GM23338 (cell line): ENCODE results near the gene KRTCAP2. TPM values are rescaled to one million over a fixed set of nuclear protein-coding genes. Genes with fewer than 3 reads are reported as not detected.
A peak's percentile ranks its signal among the peaks of the same experiment; 100 is the strongest.

ENCODE experiments used
- ATAC-seq: fragments of 200-7000 bp; cut with Tn5 transposase; 3 replicates; pipeline ENCODE4 v1.9.1; 2020
- DNase-seq: peaks from one replicate; pipeline ENCODE4 v3.0.0-alpha.2; 2015; ENCODE audit warnings: low spot score
- H2AFZ ChIP-seq: fragments of 200-600 bp; sonication (generic); 2 replicates; pipeline ENCODE4 v1.8.0; 2016; ENCODE audit warnings: antibody characterized with exemption, mild to moderate bottlenecking, moderate library complexity
- H3F3A ChIP-seq: fragments of 200-600 bp; sonication (generic); replicated peaks from 2 replicates; pipeline ENCODE4 v1.8.0; 2017; ENCODE audit warnings: antibody characterized with exemption, mixed run types, low read depth
- H3K27ac ChIP-seq: fragments of 200-600 bp; sonication (generic); 2 replicates; pipeline ENCODE4 v1.6.1; 2016; ENCODE audit warnings: low read depth
- H3K27me3 ChIP-seq: fragments of 200-600 bp; sonication (generic); 2 replicates; pipeline ENCODE4 v1.8.0; 2016; ENCODE audit warnings: mild to moderate bottlenecking, mixed run types, moderate library complexity; ENCODE audit not compliant: insufficient read depth
- H3K36me3 ChIP-seq: fragments of 200-600 bp; sonication (generic); 2 replicates; pipeline ENCODE4 v1.8.0; 2016; ENCODE audit warnings: mild to moderate bottlenecking; ENCODE audit not compliant: insufficient read depth
- H3K4me1 ChIP-seq: fragments of 200-600 bp; sonication (generic); 2 replicates; pipeline ENCODE4 v1.8.0; 2016; ENCODE audit warnings: mild to moderate bottlenecking, moderate library complexity; ENCODE audit not compliant: insufficient read depth
- H3K4me2 ChIP-seq: fragments of 200-600 bp; sonication (generic); 2 replicates; pipeline ENCODE4 v1.7.1; 2017; ENCODE audit warnings: mixed run types
- H3K4me3 ChIP-seq: fragments of 200-600 bp; sonication (generic); 2 replicates; pipeline ENCODE4 v1.6.1; 2016; ENCODE audit warnings: mixed run types
- H3K79me2 ChIP-seq: fragments of 200-600 bp; sonication (generic); replicated peaks from 2 replicates; pipeline ENCODE4 v1.8.0; 2017; ENCODE audit warnings: mild to moderate bottlenecking; ENCODE audit not compliant: insufficient read depth
- H3K9me2 ChIP-seq: fragments of 200-600 bp; sonication (generic); 2 replicates; pipeline ENCODE4 v1.8.0; 2017; ENCODE audit not compliant: insufficient read depth
- H4K20me1 ChIP-seq: fragments of 200-600 bp; sonication (generic); replicated peaks from 2 replicates; pipeline ENCODE4 v1.8.0; 2017; ENCODE audit warnings: mild to moderate bottlenecking; ENCODE audit not compliant: insufficient read depth
- H3K27ac Mint-ChIP-seq: 2 replicates; pipeline ENCODE4 v1.8.0; 2020; ENCODE audit warnings: inconsistent platforms, mild to moderate bottlenecking, moderate library complexity, mixed read lengths
- H3K27me3 Mint-ChIP-seq: 3 replicates; pipeline ENCODE4 v1.8.0; 2022; ENCODE audit warnings: low read depth, mild to moderate bottlenecking, moderate library complexity, mixed read lengths, inconsistent platforms; ENCODE audit not compliant: insufficient read depth, poor library complexity
- H3K36me3 Mint-ChIP-seq: 3 replicates; pipeline ENCODE4 v1.8.0; 2021; ENCODE audit warnings: low read depth, mild to moderate bottlenecking, inconsistent platforms, moderate library complexity, mixed read lengths
- H3K4me1 Mint-ChIP-seq: 3 replicates; pipeline ENCODE4 v1.8.0; 2020; ENCODE audit warnings: mild to moderate bottlenecking, inconsistent platforms, mixed read lengths
- H3K4me3 Mint-ChIP-seq: 3 replicates; pipeline ENCODE4 v1.8.0; 2021; ENCODE audit warnings: moderate library complexity, mild to moderate bottlenecking, inconsistent platforms, mixed read lengths
- H3K9me3 Mint-ChIP-seq: 3 replicates; pipeline ENCODE4 v1.8.0; 2020; ENCODE audit warnings: moderate library complexity, mild to moderate bottlenecking, inconsistent platforms, mixed read lengths
- CTCF ChIP-seq, 2 experiments: fragments of 200-600 bp in 1 of 2; sonication (generic) in 1 of 2; conservative IDR thresholded peaks; 2 replicates each; pipeline versions ENCODE4 v1.5.1 to v1.6.1; 2016 to 2017; ENCODE audit warnings: antibody characterized with exemption in 2 of 2, low read depth in 2 of 2, mild to moderate bottlenecking in 2 of 2, moderate library complexity in 1 of 2
- ETS1 ChIP-seq: IDR thresholded peaks from 2 replicates; pipeline ENCODE4 v1.6.1; 2016; ENCODE audit warnings: antibody characterized with exemption
- EZH2 ChIP-seq: fragments of 200-600 bp; sonication (generic); IDR thresholded peaks from one replicate; pipeline ENCODE4 v1.8.0; 2017; ENCODE audit warnings: antibody characterized with exemption, mild to moderate bottlenecking, low read depth; ENCODE audit not compliant: unreplicated experiment
- EZH2phosphoT487 ChIP-seq: fragments of 200-600 bp; sonication (generic); IDR thresholded peaks from one replicate; pipeline ENCODE4 v1.8.1; 2018; ENCODE audit warnings: antibody characterized with exemption; ENCODE audit not compliant: unreplicated experiment
- JUNB ChIP-seq: IDR thresholded peaks from one replicate; pipeline ENCODE4 v1.6.1; 2016; ENCODE audit warnings: antibody characterized with exemption; ENCODE audit not compliant: unreplicated experiment
- NANOG ChIP-seq: IDR thresholded peaks from 2 replicates; pipeline ENCODE4 v1.6.1; 2016; ENCODE audit warnings: antibody characterized with exemption, borderline replicate concordance
- POLR2AphosphoS5 ChIP-seq: IDR thresholded peaks from 2 replicates; pipeline ENCODE4 v1.6.1; 2016; ENCODE audit warnings: antibody characterized with exemption, low read depth
- REST ChIP-seq: IDR thresholded peaks from one replicate; pipeline ENCODE4 v1.6.1; 2018; ENCODE audit warnings: antibody characterized with exemption; ENCODE audit not compliant: unreplicated experiment
- STAT1 ChIP-seq: IDR thresholded peaks from one replicate; pipeline ENCODE4 v1.6.1; 2016; ENCODE audit warnings: antibody characterized with exemption; ENCODE audit not compliant: unreplicated experiment
- ZNF114 ChIP-seq: fragments of 250-450 bp; sonication (Bioruptor Pico); IDR thresholded peaks from 2 replicates; pipeline ENCODE4 v1.5.0; 2020; ENCODE audit warnings: mild to moderate bottlenecking, moderate library complexity
- ZNF331 ChIP-seq: fragments of 250-450 bp; sonication (Bioruptor Pico); IDR thresholded peaks from 2 replicates; pipeline ENCODE4 v1.5.0; 2020; ENCODE audit warnings: low read depth, mild to moderate bottlenecking, moderate library complexity
- polyA plus RNA-seq: library from polyadenylated mRNA; unstranded; fragments of >200 nt; fragmentation: Nextera tagmentation; extraction: Ambion mirVana; gene quantifications from 2 replicates; pipeline ENCODE4 v1.2.1, GENCODE V29; 2016
- total RNA-seq: library from RNA; depleted of rRNA; stranded (reverse); fragments of >200 nt; shearing (Covaris generic); gene quantifications from 2 replicates; pipeline ENCODE4 v1.2.3, GENCODE V29; 2014
- TF ChIP-seq, protein P1 (sequence below): fragments of 250-450 bp; sonication (Bioruptor Pico); IDR thresholded peaks from 2 replicates; pipeline ENCODE4 v1.5.0; 2020; ENCODE audit warnings: mild to moderate bottlenecking, moderate library complexity

Gene KRTCAP2
- total and polyA plus RNA-seq, 2 experiments from 2014 or later = 106 to 579 TPM

DNA sequence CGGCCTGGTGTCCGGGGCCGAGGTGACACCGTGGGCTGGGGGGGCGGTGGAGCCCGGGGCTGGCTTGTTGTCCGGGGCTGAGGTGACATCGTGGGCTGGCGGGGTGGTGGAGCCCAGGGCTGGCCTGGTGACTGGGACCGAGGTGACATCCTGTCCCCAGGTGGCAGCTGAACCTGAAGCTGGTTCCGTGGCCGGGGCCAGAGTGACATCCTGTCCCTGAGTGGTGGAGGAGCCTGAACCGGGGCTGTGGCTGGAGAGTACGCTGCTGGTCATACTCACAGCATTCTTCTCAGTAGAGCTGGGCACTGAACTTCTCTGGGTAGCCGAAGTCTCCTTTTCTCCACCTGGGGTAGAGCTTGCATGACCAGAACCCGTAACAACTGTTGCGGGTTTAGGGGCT, 18.8 kb upstream of the KRTCAP2 start:
- no peak overlapping the region for H3K4me3 ChIP-seq
- H3K9me2 ChIP-seq = no peaks in the 10 kb centered on the region
- ATAC-seq (no peak), DNase-seq (no peak)
- no peaks in the 10 kb centered on the region for H4K20me1 ChIP-seq
- H3K4me3 Mint-ChIP-seq = peak overlapping the region; percentile 50; the same call in 1 of the 3 replicates
- peaks cover 16% of the 10 kb centered on the region for H3K79me2 ChIP-seq
- peaks cover 6% of the 10 kb centered on the region; the same call in 1 of the 3 replicates for H3K9me3 Mint-ChIP-seq
- peaks cover 12% of the 10 kb centered on the region for H3K4me1 ChIP-seq
- no peaks in the 10 kb centered on the region for H3K27me3 ChIP-seq
- H3K27ac Mint-ChIP-seq = no peak overlapping the region; the same call in 1 of the 2 replicates
- peaks cover 21% of the 10 kb centered on the region for H3K36me3 Mint-ChIP-seq
- no peak overlapping the region; the same call in 1 of the 2 replicates for H3K4me2 ChIP-seq
- TF ChIP-seq ZNF114 (CRISPR knock-in tag) (no peak), POLR2AphosphoS5 (no peak), ETS1 (no peak), EZH2 (no peak), ZNF331 (CRISPR knock-in tag) (no peak), JUNB (no peak), NANOG (no peak), REST (no peak), STAT1 (no peak), EZH2phosphoT487 (no peak), CTCF (conservative IDR thresholded peaks at IDR 0.05; ENCODE audit: low read depth in 2 of 2) (no peak)
- TF ChIP-seq, protein P1, sequence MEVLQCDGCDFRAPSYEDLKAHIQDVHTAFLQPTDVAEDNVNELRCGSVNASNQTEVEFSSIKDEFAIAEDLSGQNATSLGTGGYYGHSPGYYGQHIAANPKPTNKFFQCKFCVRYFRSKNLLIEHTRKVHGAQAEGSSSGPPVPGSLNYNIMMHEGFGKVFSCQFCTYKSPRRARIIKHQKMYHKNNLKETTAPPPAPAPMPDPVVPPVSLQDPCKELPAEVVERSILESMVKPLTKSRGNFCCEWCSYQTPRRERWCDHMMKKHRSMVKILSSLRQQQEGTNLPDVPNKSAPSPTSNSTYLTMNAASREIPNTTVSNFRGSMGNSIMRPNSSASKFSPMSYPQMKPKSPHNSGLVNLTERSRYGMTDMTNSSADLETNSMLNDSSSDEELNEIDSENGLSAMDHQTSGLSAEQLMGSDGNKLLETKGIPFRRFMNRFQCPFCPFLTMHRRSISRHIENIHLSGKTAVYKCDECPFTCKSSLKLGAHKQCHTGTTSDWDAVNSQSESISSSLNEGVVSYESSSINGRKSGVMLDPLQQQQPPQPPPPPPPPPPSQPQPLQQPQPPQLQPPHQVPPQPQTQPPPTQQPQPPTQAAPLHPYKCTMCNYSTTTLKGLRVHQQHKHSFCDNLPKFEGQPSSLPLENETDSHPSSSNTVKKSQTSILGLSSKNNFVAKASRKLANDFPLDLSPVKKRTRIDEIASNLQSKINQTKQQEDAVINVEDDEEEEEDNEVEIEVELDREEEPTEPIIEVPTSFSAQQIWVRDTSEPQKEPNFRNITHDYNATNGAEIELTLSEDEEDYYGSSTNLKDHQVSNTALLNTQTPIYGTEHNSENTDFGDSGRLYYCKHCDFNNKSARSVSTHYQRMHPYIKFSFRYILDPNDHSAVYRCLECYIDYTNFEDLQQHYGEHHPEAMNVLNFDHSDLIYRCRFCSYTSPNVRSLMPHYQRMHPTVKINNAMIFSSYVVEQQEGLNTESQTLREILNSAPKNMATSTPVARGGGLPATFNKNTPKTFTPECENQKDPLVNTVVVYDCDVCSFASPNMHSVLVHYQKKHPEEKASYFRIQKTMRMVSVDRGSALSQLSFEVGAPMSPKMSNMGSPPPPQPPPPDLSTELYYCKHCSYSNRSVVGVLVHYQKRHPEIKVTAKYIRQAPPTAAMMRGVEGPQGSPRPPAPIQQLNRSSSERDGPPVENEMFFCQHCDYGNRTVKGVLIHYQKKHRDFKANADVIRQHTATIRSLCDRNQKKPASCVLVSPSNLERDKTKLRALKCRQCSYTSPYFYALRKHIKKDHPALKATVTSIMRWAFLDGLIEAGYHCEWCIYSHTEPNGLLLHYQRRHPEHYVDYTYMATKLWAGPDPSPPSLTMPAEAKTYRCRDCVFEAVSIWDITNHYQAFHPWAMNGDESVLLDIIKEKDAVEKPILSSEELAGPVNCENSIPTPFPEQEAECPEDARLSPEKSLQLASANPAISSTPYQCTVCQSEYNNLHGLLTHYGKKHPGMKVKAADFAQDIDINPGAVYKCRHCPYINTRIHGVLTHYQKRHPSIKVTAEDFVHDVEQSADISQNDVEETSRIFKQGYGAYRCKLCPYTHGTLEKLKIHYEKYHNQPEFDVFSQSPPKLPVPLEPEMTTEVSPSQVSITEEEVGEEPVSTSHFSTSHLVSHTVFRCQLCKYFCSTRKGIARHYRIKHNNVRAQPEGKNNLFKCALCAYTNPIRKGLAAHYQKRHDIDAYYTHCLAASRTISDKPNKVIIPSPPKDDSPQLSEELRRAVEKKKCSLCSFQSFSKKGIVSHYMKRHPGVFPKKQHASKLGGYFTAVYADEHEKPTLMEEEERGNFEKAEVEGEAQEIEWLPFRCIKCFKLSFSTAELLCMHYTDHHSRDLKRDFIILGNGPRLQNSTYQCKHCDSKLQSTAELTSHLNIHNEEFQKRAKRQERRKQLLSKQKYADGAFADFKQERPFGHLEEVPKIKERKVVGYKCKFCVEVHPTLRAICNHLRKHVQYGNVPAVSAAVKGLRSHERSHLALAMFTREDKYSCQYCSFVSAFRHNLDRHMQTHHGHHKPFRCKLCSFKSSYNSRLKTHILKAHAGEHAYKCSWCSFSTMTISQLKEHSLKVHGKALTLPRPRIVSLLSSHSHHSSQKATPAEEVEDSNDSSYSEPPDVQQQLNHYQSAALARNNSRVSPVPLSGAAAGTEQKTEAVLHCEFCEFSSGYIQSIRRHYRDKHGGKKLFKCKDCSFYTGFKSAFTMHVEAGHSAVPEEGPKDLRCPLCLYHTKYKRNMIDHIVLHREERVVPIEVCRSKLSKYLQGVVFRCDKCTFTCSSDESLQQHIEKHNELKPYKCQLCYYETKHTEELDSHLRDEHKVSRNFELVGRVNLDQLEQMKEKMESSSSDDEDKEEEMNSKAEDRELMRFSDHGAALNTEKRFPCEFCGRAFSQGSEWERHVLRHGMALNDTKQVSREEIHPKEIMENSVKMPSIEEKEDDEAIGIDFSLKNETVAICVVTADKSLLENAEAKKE (CRISPR knock-in tag) = no peak
- peaks cover 41% of the 10 kb centered on the region for H3K27me3 Mint-ChIP-seq
- H2AFZ ChIP-seq = no peak overlapping the region
- no peak overlapping the region for H3K27ac ChIP-seq
- H3F3A ChIP-seq = peaks cover 19% of the 10 kb centered on the region
- peaks cover 31% of the 10 kb centered on the region for H3K4me1 Mint-ChIP-seq
- peaks cover 2% of the 10 kb centered on the region for H3K36me3 ChIP-seq
